H1 (cell line): ENCODE results near the gene OR2B2. TPM values are rescaled to one million over a fixed set of nuclear protein-coding genes. Genes with fewer than 3 reads are reported as not detected.

Experiments used
- CTCF ChIA-PET: fragments of 300-600 bp; sonication (Branson Sonifier 250); formaldehyde crosslinking; loops from one replicate; lab custom pipeline; 2021; ENCODE audit not compliant: partially characterized antibody; lab: Charles Lee
- POLR2A ChIA-PET: fragments of 300-600 bp; sonication (Branson Sonifier 250); formaldehyde crosslinking; loops from one replicate; lab custom pipeline; 2021; ENCODE audit warnings: inconsistent platforms; ENCODE audit not compliant: partially characterized antibody; lab: Charles Lee
- DNase-seq, 2 experiments: peaks; one replicate each; pipeline versions ENCODE4 v3.0.0 to v3.0.0-alpha.2; 2010 to 2022; ENCODE audit warnings: low spot score in 2 of 2, low read depth in 1 of 2, mixed read lengths in 1 of 2
- FAIRE-seq: peaks from 2 replicates; lab custom pipeline; 2011; peaks lifted over from hg19 to GRCh38; lab: Jason Lieb, UNC
- H2AFZ ChIP-seq: 2 replicates; pipeline ENCODE4 v1.8.1; 2012; ENCODE audit warnings: low read length, inconsistent platforms
- H2AK5ac ChIP-seq: 2 replicates; pipeline ENCODE4 v1.6.1; 2013; ENCODE audit warnings: low read depth, low read length
- H2BK120ac ChIP-seq: replicated peaks from 2 replicates; pipeline ENCODE3; 2013; ENCODE audit warnings: low read depth, low read length, inconsistent platforms
- H2BK12ac ChIP-seq: 2 replicates; pipeline ENCODE4 v1.6.1; 2013; ENCODE audit warnings: low read depth, low read length
- H2BK15ac ChIP-seq: 2 replicates; pipeline ENCODE4 v1.6.1; 2013; ENCODE audit warnings: low read length
- H2BK20ac ChIP-seq: 2 replicates; pipeline ENCODE4 v1.6.1; 2013; ENCODE audit warnings: low read length
- H2BK5ac ChIP-seq: 2 replicates; pipeline ENCODE4 v1.6.1; 2013; ENCODE audit warnings: low read depth, low read length
- H3K14ac ChIP-seq: 2 replicates; pipeline ENCODE4 v1.6.1; 2013; ENCODE audit warnings: inconsistent platforms; ENCODE audit not compliant: insufficient read length
- H3K18ac ChIP-seq: 2 replicates; pipeline ENCODE4 v1.6.1; 2013; ENCODE audit warnings: low read length; ENCODE audit errors: extremely low read depth
- H3K23ac ChIP-seq: 2 replicates; pipeline ENCODE4 v1.6.1; 2013; ENCODE audit warnings: inconsistent platforms; ENCODE audit not compliant: insufficient read length
- H3K23me2 ChIP-seq: 2 replicates; pipeline ENCODE4 v1.6.1; 2013; ENCODE audit warnings: low read depth, low read length
- H3K27ac ChIP-seq: 2 replicates; pipeline ENCODE4 v1.6.1; 2011; ENCODE audit warnings: low read depth, low read length, inconsistent platforms
- H3K27me3 ChIP-seq, 4 experiments: replicated peaks in 1 of 4; 1 replicate in 1 of 4; 2 replicates in 3 of 4; pipeline versions ENCODE4 v1.6.1 to v1.8.1; 2011 to 2013; ENCODE audit warnings: low read length in 3 of 4, mild to moderate bottlenecking in 3 of 4, inconsistent platforms in 2 of 4, mixed read lengths in 2 of 4, moderate library complexity in 1 of 4; ENCODE audit not compliant: control insufficient read depth in 3 of 4, insufficient read depth in 3 of 4; ENCODE audit errors: extremely low read depth in 1 of 4
- H3K36me3 ChIP-seq, 4 experiments: 2 replicates each; pipeline versions ENCODE4 v1.6.1 to v1.8.1; 2011 to 2013; ENCODE audit warnings: mild to moderate bottlenecking in 4 of 4, low read length in 3 of 4, moderate library complexity in 2 of 4, control low read depth in 1 of 4, inconsistent platforms in 1 of 4; ENCODE audit not compliant: insufficient read depth in 4 of 4, control insufficient read depth in 2 of 4
- H3K4ac ChIP-seq: replicated peaks from 2 replicates; pipeline ENCODE3; 2013; ENCODE audit warnings: low read length, low read depth, mixed read lengths, inconsistent platforms; ENCODE audit not compliant: insufficient read length
- H3K4me1 ChIP-seq, 4 experiments: replicated peaks in 1 of 4; 1 replicate in 1 of 4; 2 replicates in 3 of 4; pipeline versions ENCODE4 v1.6.1 to v1.8.1; 2011 to 2013; ENCODE audit warnings: low read length in 3 of 4, inconsistent platforms in 2 of 4, mixed read lengths in 1 of 4; ENCODE audit not compliant: insufficient read depth in 4 of 4, control insufficient read depth in 3 of 4
- H3K4me2 ChIP-seq, 2 experiments: 2 replicates each; pipeline versions ENCODE4 v1.6.1 to v1.8.1; 2011 to 2013; ENCODE audit warnings: low read depth in 2 of 2, low read length in 2 of 2, control low read depth in 1 of 2, inconsistent platforms in 1 of 2, mild to moderate bottlenecking in 1 of 2; ENCODE audit not compliant: insufficient read depth in 1 of 2
- H3K4me3 ChIP-seq, 4 experiments: fragments of 200-600, 300-600 bp in 1 of 4; sonication (generic), shearing (Covaris generic), sonication (Bioruptor Twin) in 1 of 4; 2 replicates each; pipeline versions ENCODE4 v1.5.1 to v1.8.1; 2011 to 2016; ENCODE audit warnings: low read length in 4 of 4, low read depth in 3 of 4, control low read depth in 2 of 4, inconsistent platforms in 2 of 4, mild to moderate bottlenecking in 2 of 4, mixed read lengths in 1 of 4, moderate library complexity in 1 of 4; ENCODE audit not compliant: insufficient read depth in 2 of 4; ENCODE audit errors: extremely low read depth in 1 of 4
- H3K56ac ChIP-seq: replicated peaks from 2 replicates; pipeline ENCODE3; 2013; ENCODE audit warnings: low read depth, mild to moderate bottlenecking, mixed read lengths, low read length, inconsistent platforms; ENCODE audit not compliant: insufficient read length
- H3K79me1 ChIP-seq: 2 replicates; pipeline ENCODE4 v1.6.1; 2013; ENCODE audit warnings: low read depth, low read length, control low read depth
- H3K79me2 ChIP-seq, 2 experiments: 2 replicates each; pipeline versions ENCODE4 v1.6.1 to v1.8.1; 2012 to 2013; ENCODE audit warnings: low read length in 2 of 2, mild to moderate bottlenecking in 2 of 2, inconsistent platforms in 1 of 2; ENCODE audit not compliant: insufficient read depth in 2 of 2, control insufficient read depth in 1 of 2
- H3K9ac ChIP-seq, 4 experiments: replicated peaks in 1 of 4; 1 replicate in 1 of 4; 2 replicates in 3 of 4; pipeline versions ENCODE4 v1.6.1 to v1.8.1; 2011 to 2013; ENCODE audit warnings: low read depth in 3 of 4, low read length in 3 of 4, control low read depth in 2 of 4, mild to moderate bottlenecking in 2 of 4, moderate library complexity in 2 of 4, inconsistent platforms in 1 of 4; ENCODE audit errors: extremely low read depth in 1 of 4
- H3K9me3 ChIP-seq, 2 experiments: 2 replicates each; pipeline versions ENCODE4 v1.6.1 to v1.8.1; 2012 to 2013; ENCODE audit warnings: mild to moderate bottlenecking in 2 of 2, moderate library complexity in 2 of 2, control low read depth in 1 of 2, inconsistent platforms in 1 of 2, low read depth in 1 of 2, low read length in 1 of 2, mixed read lengths in 1 of 2; ENCODE audit not compliant: insufficient read depth in 2 of 2
- H4K20me1 ChIP-seq, 2 experiments: replicated peaks in 1 of 2; 2 replicates each; pipeline versions ENCODE3 to v1.8.1; 2011 to 2013; ENCODE audit warnings: inconsistent platforms in 2 of 2, low read length in 2 of 2, mild to moderate bottlenecking in 1 of 2; ENCODE audit not compliant: insufficient read depth in 2 of 2, control insufficient read depth in 1 of 2
- H4K5ac ChIP-seq: 2 replicates; pipeline ENCODE4 v1.6.1; 2013; ENCODE audit warnings: low read length, low read depth, mixed read lengths, inconsistent platforms; ENCODE audit not compliant: insufficient read length
- H4K8ac ChIP-seq: 2 replicates; pipeline ENCODE4 v1.8.0; 2013; ENCODE audit warnings: mild to moderate bottlenecking, moderate library complexity, low read length, inconsistent platforms; ENCODE audit not compliant: insufficient read depth; ENCODE audit errors: extremely low read depth
- H4K91ac ChIP-seq: replicated peaks from 2 replicates; pipeline ENCODE3; 2013; ENCODE audit warnings: low read length, mixed read lengths, inconsistent platforms; ENCODE audit not compliant: insufficient read length
- RBBP5 ChIP-seq: IDR thresholded peaks from 2 replicates; pipeline ENCODE4 v1.7.1; 2012; ENCODE audit warnings: low read depth, mild to moderate bottlenecking, inconsistent platforms, low read length, moderate library complexity, borderline replicate concordance
- WGBS, 2 experiments: shearing (Covaris generic) in 1 of 2; methylation state at CpG; one replicate each; pipeline versions ENCODE4 v1.1.6 to v1.1.7; 2013 to 2015; ENCODE audit warnings: low lambda C conversion rate in 2 of 2, mixed read lengths in 2 of 2, inconsistent platforms in 1 of 2, low coverage in 1 of 2, missing lambda C conversion rate in 1 of 2; ENCODE audit not compliant: insufficient replicate concordance in 2 of 2, insufficient coverage in 1 of 2, insufficient read length in 1 of 2; ENCODE audit errors: extremely low coverage in 1 of 2, missing lambda C conversion rate in 1 of 2; 5-methylcytosine and 5-hydroxymethylcytosine counted together
- long read RNA-seq, 2 experiments: library from RNA in 1 of 2; library from capped mRNA in 1 of 2; stranded (forward); transcript quantifications; one replicate each; pipeline ENCODE4 v2.0.0, GENCODE V29; 2021; ENCODE audit warnings: inconsistent platforms in 1 of 2
- polyA minus RNA-seq, 3 experiments: library from RNA; depleted of rRNA, polyadenylated mRNA; stranded (reverse); fragments of >200 nt; gene quantifications; 1 replicate in 2 of 3; 2 replicates in 1 of 3; pipeline ENCODE4 v1.2.3, GENCODE V29; 2011
- polyA plus RNA-seq, 7 experiments: library from polyadenylated mRNA; depleted of rRNA in 3 of 7; stranded (reverse) in 5 of 7; unstranded in 2 of 7; fragments of >200 nt in 5 of 7; fragments of 200-250 nt in 2 of 7; gene quantifications; 1 replicate in 5 of 7; 2 replicates in 1 of 7; 4 replicates in 1 of 7; pipeline versions ENCODE4 v1.2.1 to v1.2.3, GENCODE V29; 2011 to 2013; ENCODE audit warnings: missing spikeins in 2 of 7, mixed read lengths in 2 of 7
- total RNA-seq: library from RNA; stranded (reverse); fragmentation: NEBNext Ultra II Directional; extraction: Animal tissue kit (Norgen Biotek cat#: 25700); gene quantifications from 2 replicates; pipeline ENCODE4 v1.2.1, GENCODE V29; 2021
- TF ChIP-seq, protein P1 (sequence below): IDR thresholded peaks from 2 replicates; pipeline ENCODE4 v1.6.1; 2011; ENCODE audit warnings: low read depth, mild to moderate bottlenecking, low read length; ENCODE audit not compliant: insufficient read depth
- TF ChIP-seq, protein P2 (sequence below): IDR thresholded peaks from 2 replicates; pipeline ENCODE4 v1.6.1; 2012; ENCODE audit warnings: inconsistent platforms

Gene OR2B2
- total RNA-seq (not detected in 2 replicates), polyA plus RNA-seq (2011; rRNA removed) (not detected in 2 replicates), polyA minus RNA-seq (2011; rRNA and poly(A)+ RNA removed) (not detected in 2 replicates)
- not detected for polyA plus RNA-seq (2011; cell fraction: cytosol; rRNA removed)
- polyA plus RNA-seq (2011; cell fraction: nucleus; rRNA removed): not detected
- polyA plus RNA-seq (2012, experiment 1 of 2): not detected in 4 replicates
- not detected for polyA plus RNA-seq (2012, experiment 2 of 2)
- polyA plus RNA-seq (2013, experiment 1 of 2): not detected
- not detected for polyA plus RNA-seq (2013, experiment 2 of 2)
- not detected for polyA minus RNA-seq (2011; cell fraction: cytosol; rRNA and poly(A)+ RNA removed)
- polyA minus RNA-seq (2011; cell fraction: nucleus; rRNA and poly(A)+ RNA removed): not detected
- long read RNA-seq, experiment 1: 0 reads
- long read RNA-seq, experiment 2: 0 reads

DNA sequence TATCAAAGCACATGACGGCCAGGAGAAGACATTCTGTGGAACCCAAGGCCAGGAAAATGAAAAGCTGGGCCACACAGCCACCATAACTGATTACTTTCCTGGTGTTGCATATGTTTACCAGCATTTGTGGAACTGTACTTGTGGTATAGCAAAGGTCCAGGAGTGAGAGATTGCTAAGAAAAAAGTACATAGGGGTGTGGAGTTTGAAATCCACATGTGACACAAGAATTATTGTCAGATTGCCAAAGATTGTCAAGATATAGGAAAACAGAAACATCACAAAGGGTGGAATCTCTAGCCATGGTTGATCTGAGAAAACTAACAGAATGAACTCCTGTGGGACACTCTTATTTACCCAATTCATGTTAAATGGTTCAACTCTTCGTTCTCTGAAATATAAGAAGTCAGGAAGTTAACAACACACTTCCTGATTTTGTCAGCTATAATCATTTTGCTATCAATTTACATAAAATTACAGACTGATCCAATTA lies at the start of gene OR2B2:
OR2B2 (minus strand) TSS at position 441 of the 491 bp plus-strand sequence; CDS start at position 364, 77 bp downstream.
- Histone ChIP-seq H2BK5ac (no peak within 1 kb of the TSS), H2BK12ac (no peak within 1 kb of the TSS), H3K4ac (no peak within 1 kb of the TSS), H3K9ac (no peak within 1 kb of the TSS), H3K4me3 (no peak within 1 kb of the TSS), H3K36me3 (no peaks in the 10 kb centered on the region), H4K5ac (no peak within 1 kb of the TSS), H4K8ac (no peak within 1 kb of the TSS), H3K56ac (no peak within 1 kb of the TSS), H3K14ac (no peak within 1 kb of the TSS), H3K4me2 (no peak within 1 kb of the TSS), H2AK5ac (no peak within 1 kb of the TSS), H3K23ac (no peak within 1 kb of the TSS), H2BK120ac (no peak within 1 kb of the TSS), H4K20me1 (no peaks in the 10 kb centered on the region), H2BK15ac (no peak within 1 kb of the TSS), H2AFZ (no peak within 1 kb of the TSS), H3K18ac (no peak within 1 kb of the TSS), H3K9me3 (no peaks in the 10 kb centered on the region), H3K79me2 (no peaks in the 10 kb centered on the region), H3K23me2 (no peaks in the 10 kb centered on the region; the same call in 1 of the 2 replicates), H3K27ac (no peak within 1 kb of the TSS), H3K79me1 (no peaks in the 10 kb centered on the region), H4K91ac (no peak within 1 kb of the TSS), H2BK20ac (no peak within 1 kb of the TSS), H3K4me1 (no peaks in the 10 kb centered on the region), H3K27me3 (no peaks in the 10 kb centered on the region)
- DNase-seq (no peak), FAIRE-seq (no peak)
- ChIA-PET POLR2A (no interaction called here), CTCF (no interaction called here)
- WGBS, 2 experiments: 88% methylated on average over 2 of the region's 2 CpGs; no CpG with 5 or more reads in 1 of the 2 experiments
- TF ChIP-seq, protein P1, sequence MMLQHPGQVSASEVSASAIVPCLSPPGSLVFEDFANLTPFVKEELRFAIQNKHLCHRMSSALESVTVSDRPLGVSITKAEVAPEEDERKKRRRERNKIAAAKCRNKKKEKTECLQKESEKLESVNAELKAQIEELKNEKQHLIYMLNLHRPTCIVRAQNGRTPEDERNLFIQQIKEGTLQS: no peak
- TF ChIP-seq, protein P2, sequence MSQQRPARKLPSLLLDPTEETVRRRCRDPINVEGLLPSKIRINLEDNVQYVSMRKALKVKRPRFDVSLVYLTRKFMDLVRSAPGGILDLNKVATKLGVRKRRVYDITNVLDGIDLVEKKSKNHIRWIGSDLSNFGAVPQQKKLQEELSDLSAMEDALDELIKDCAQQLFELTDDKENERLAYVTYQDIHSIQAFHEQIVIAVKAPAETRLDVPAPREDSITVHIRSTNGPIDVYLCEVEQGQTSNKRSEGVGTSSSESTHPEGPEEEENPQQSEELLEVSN: no peak
- no peak for TF ChIP-seq RBBP5
